PC-3 (cell line): Measurements from ENCODE around the gene CACNA1D.

Experiments
- EZH2phosphoT487 ChIP-seq: fragments of 300-600 bp; sonication (generic); IDR thresholded peaks from 2 replicates; pipeline ENCODE4 v1.6.1; 2018; ENCODE audit warnings: mild to moderate bottlenecking, antibody characterized with exemption, low read length, borderline replicate concordance
- TF ChIP-seq, protein P1 (sequence below): fragments of 300-600 bp; sonication (generic); conservative IDR thresholded peaks from 2 replicates; pipeline ENCODE4 v1.5.1; 2017; ENCODE audit warnings: antibody characterized with exemption, low read depth, mild to moderate bottlenecking, low read length

DNA sequence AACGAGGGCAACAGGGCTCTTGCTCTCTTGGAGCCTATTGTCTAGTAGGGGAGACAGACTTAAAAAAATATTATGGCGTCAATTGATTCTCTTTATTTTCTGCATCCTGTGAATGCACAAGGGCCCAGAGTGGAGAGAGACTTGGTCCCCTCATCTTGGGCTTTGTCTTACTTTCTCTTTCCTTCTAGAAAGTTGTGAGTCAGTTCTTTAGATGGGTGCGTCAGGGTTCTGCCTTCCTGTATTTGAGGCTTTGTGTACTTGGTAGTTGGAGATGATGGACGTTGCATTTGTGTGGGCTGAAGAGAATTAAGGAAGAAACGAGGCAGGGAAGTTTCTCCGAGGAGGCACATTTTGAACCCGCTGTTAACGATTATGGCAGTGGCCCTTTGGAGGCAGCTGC lies 52.9 kb downstream of the CACNA1D start:
- TF ChIP-seq, protein P1, sequence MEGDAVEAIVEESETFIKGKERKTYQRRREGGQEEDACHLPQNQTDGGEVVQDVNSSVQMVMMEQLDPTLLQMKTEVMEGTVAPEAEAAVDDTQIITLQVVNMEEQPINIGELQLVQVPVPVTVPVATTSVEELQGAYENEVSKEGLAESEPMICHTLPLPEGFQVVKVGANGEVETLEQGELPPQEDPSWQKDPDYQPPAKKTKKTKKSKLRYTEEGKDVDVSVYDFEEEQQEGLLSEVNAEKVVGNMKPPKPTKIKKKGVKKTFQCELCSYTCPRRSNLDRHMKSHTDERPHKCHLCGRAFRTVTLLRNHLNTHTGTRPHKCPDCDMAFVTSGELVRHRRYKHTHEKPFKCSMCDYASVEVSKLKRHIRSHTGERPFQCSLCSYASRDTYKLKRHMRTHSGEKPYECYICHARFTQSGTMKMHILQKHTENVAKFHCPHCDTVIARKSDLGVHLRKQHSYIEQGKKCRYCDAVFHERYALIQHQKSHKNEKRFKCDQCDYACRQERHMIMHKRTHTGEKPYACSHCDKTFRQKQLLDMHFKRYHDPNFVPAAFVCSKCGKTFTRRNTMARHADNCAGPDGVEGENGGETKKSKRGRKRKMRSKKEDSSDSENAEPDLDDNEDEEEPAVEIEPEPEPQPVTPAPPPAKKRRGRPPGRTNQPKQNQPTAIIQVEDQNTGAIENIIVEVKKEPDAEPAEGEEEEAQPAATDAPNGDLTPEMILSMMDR: no peak
- TF ChIP-seq EZH2phosphoT487: no peak
